Astrocyte (in vitro differentiated cells and primary cell): ENCODE results near the gene FNDC3B. TPM values are rescaled to one million over a fixed set of nuclear protein-coding genes. Genes with fewer than 3 reads are reported as not detected.
A peak's percentile ranks its signal among the peaks of the same experiment; 100 is the strongest.

ENCODE experiments used
- DNase-seq: peaks from one replicate; pipeline ENCODE4 v3.0.0-alpha.2; 2010; ENCODE audit warnings: low read depth
- FAIRE-seq: peaks from 2 replicates; lab custom pipeline; 2011; peaks lifted over from hg19 to GRCh38; lab: Jason Lieb, UNC
- H2AFZ ChIP-seq: 2 replicates; pipeline ENCODE4 v1.6.0; 2012; ENCODE audit warnings: low read depth, low read length, inconsistent platforms
- H3K27ac ChIP-seq: 2 replicates; pipeline ENCODE4 v1.5.1; 2011; ENCODE audit warnings: low read depth, low read length, inconsistent platforms
- H3K27me3 ChIP-seq: 2 replicates; pipeline ENCODE4 v1.6.0; 2011; ENCODE audit warnings: low read length, inconsistent platforms; ENCODE audit not compliant: insufficient read depth
- H3K36me3 ChIP-seq: 2 replicates; pipeline ENCODE4 v1.5.1; 2011; ENCODE audit warnings: low read length, inconsistent platforms; ENCODE audit not compliant: insufficient read depth
- H3K4me1 ChIP-seq: 2 replicates; pipeline ENCODE4 v1.5.1; 2011; ENCODE audit warnings: low read length, inconsistent platforms; ENCODE audit not compliant: insufficient read depth
- H3K4me2 ChIP-seq: 2 replicates; pipeline ENCODE4 v1.6.0; 2012; ENCODE audit warnings: low read length, inconsistent platforms
- H3K4me3 ChIP-seq: 2 replicates; pipeline ENCODE4 v1.5.1; 2011; ENCODE audit warnings: low read depth, mild to moderate bottlenecking, low read length, inconsistent platforms; ENCODE audit not compliant: insufficient read depth
- H3K79me2 ChIP-seq: 2 replicates; pipeline ENCODE4 v1.6.0; 2012; ENCODE audit warnings: mild to moderate bottlenecking, low read length, inconsistent platforms; ENCODE audit not compliant: insufficient read depth
- H3K9ac ChIP-seq: 2 replicates; pipeline ENCODE4 v1.6.0; 2012; ENCODE audit warnings: mild to moderate bottlenecking, low read length, inconsistent platforms
- H3K9me3 ChIP-seq: 2 replicates; pipeline ENCODE4 v1.5.1; 2012; ENCODE audit warnings: low read depth, mild to moderate bottlenecking, low read length, inconsistent platforms; ENCODE audit not compliant: insufficient read depth
- H4K20me1 ChIP-seq: 2 replicates; pipeline ENCODE4 v1.6.0; 2012; ENCODE audit warnings: low read length, inconsistent platforms; ENCODE audit not compliant: insufficient read depth
- H3K27ac Mint-ChIP-seq: one replicate; pipeline ENCODE4 v1.8.0; 2021; ENCODE audit warnings: mild to moderate bottlenecking, mixed read lengths; ENCODE audit not compliant: unreplicated experiment
- H3K27me3 Mint-ChIP-seq: one replicate; pipeline ENCODE4 v1.8.0; 2021; ENCODE audit warnings: low read depth, mixed read lengths; ENCODE audit not compliant: unreplicated experiment
- H3K36me3 Mint-ChIP-seq: one replicate; pipeline ENCODE4 v1.8.0; 2021; ENCODE audit warnings: low read depth, mixed read lengths; ENCODE audit not compliant: unreplicated experiment
- H3K4me1 Mint-ChIP-seq: one replicate; pipeline ENCODE4 v1.8.0; 2021; ENCODE audit warnings: low read depth, mixed read lengths; ENCODE audit not compliant: unreplicated experiment
- H3K4me3 Mint-ChIP-seq: one replicate; pipeline ENCODE4 v1.8.0; 2021; ENCODE audit warnings: mild to moderate bottlenecking, moderate library complexity, mixed read lengths; ENCODE audit not compliant: unreplicated experiment
- H3K9me3 Mint-ChIP-seq: one replicate; pipeline ENCODE4 v1.8.0; 2021; ENCODE audit warnings: mild to moderate bottlenecking, mixed read lengths; ENCODE audit not compliant: unreplicated experiment
- CTCF ChIP-seq: IDR thresholded peaks from 2 replicates; pipeline ENCODE4 v1.5.1; 2011; ENCODE audit warnings: low read depth, mild to moderate bottlenecking, inconsistent platforms, low read length, moderate library complexity; ENCODE audit not compliant: insufficient read depth
- EZH2 ChIP-seq: IDR thresholded peaks from 2 replicates; pipeline ENCODE4 v1.6.1; 2012; ENCODE audit warnings: mild to moderate bottlenecking, low read length, inconsistent platforms; ENCODE audit not compliant: insufficient read depth
- total RNA-seq: library from RNA; stranded (reverse); gene quantifications from 2 replicates; pipeline ENCODE4 v1.2.1, GENCODE V29; 2021

The FNDC3B gene
- total RNA-seq, 1 donor from 2014 or later = 327 TPM

GRCh38 chr3:172312711-172313110 is 273.3 kb downstream of the FNDC3B start:
- H3K36me3 ChIP-seq = peaks cover 64% of the 10 kb centered on the region

GRCh38 chr3:172313671-172314070 is 274.3 kb downstream of the FNDC3B start:
- no peaks in the 10 kb centered on the region for H3K9me3 ChIP-seq
- no peaks in the 10 kb centered on the region for H3K79me2 ChIP-seq
- peaks cover 21% of the 10 kb centered on the region for H3K4me1 ChIP-seq
- Mint-ChIP-seq H3K27me3 (no peaks in the 10 kb centered on the region), H3K4me3 (no peak overlapping the region), H3K27ac (peak overlapping the region; percentile 74), H3K9me3 (no peaks in the 10 kb centered on the region), H3K36me3 (peaks cover 32% of the 10 kb centered on the region), H3K4me1 (peaks cover 71% of the 10 kb centered on the region)
- no peak overlapping the region for H2AFZ ChIP-seq
- FAIRE-seq = no peak
- no peak for TF ChIP-seq EZH2
- no peak for TF ChIP-seq CTCF
- H3K36me3 ChIP-seq = peaks cover 56% of the 10 kb centered on the region
- H3K9ac ChIP-seq = no peak overlapping the region
- no peaks in the 10 kb centered on the region for H3K27me3 ChIP-seq
- DNase-seq = peak; percentile 22
- H4K20me1 ChIP-seq = peaks cover 29% of the 10 kb centered on the region
- no peak overlapping the region for H3K4me3 ChIP-seq
- no peak overlapping the region for H3K27ac ChIP-seq
- H3K4me2 ChIP-seq = no peak overlapping the region

More at GRCh38 chr3:172312711-172313110, 273.3 kb downstream of the FNDC3B start:
- DNase-seq = no peak
- Histone ChIP-seq H3K9ac (no peak overlapping the region), H2AFZ (no peak overlapping the region), H3K27ac (no peak overlapping the region), H3K4me3 (no peak overlapping the region), H3K4me1 (peaks cover 12% of the 10 kb centered on the region), H3K4me2 (no peak overlapping the region), H3K27me3 (no peaks in the 10 kb centered on the region), H4K20me1 (peaks cover 24% of the 10 kb centered on the region), H3K79me2 (no peaks in the 10 kb centered on the region), H3K9me3 (no peaks in the 10 kb centered on the region)
- H3K4me3 Mint-ChIP-seq = no peak overlapping the region
- peaks cover 37% of the 10 kb centered on the region for H3K36me3 Mint-ChIP-seq
- H3K27me3 Mint-ChIP-seq = no peaks in the 10 kb centered on the region
- H3K4me1 Mint-ChIP-seq = peaks cover 65% of the 10 kb centered on the region
- no peaks in the 10 kb centered on the region for H3K9me3 Mint-ChIP-seq
- TF ChIP-seq EZH2 = no peak
- no peak for FAIRE-seq
- H3K27ac Mint-ChIP-seq = peak overlapping the region; percentile 34

- H3K27me3 ChIP-seq = no peaks in the 10 kb centered on the region
- no peaks in the 10 kb centered on the region for H3K9me3 Mint-ChIP-seq
- no peak for DNase-seq
- FAIRE-seq = no peak
- H3K27ac Mint-ChIP-seq = peak overlapping the region; percentile 91
- TF ChIP-seq CTCF (no peak), EZH2 (no peak)
- no peaks in the 10 kb centered on the region for H3K9me3 ChIP-seq
- no peak overlapping the region for H3K4me3 ChIP-seq
- no peak overlapping the region for H3K4me3 Mint-ChIP-seq
- H3K27ac ChIP-seq = no peak overlapping the region
- H2AFZ ChIP-seq = no peak overlapping the region
- H3K36me3 ChIP-seq = peaks cover 55% of the 10 kb centered on the region
- H3K27me3 Mint-ChIP-seq = no peaks in the 10 kb centered on the region
- peaks cover 23% of the 10 kb centered on the region for H3K4me1 ChIP-seq
- H3K79me2 ChIP-seq = peaks cover 7% of the 10 kb centered on the region
- no peak overlapping the region for H3K9ac ChIP-seq
- H3K4me2 ChIP-seq = no peak overlapping the region
- H3K4me1 Mint-ChIP-seq = peaks cover 78% of the 10 kb centered on the region
- H3K36me3 Mint-ChIP-seq = peaks cover 37% of the 10 kb centered on the region
- H4K20me1 ChIP-seq = peaks cover 30% of the 10 kb centered on the region
Observed at GRCh38 chr3:172314591-172315160, 275.3 kb downstream of the FNDC3B start.
